Lung (tissue), 12 donors: ENCODE results near the gene TGFBI. TPM values are rescaled to one million over a fixed set of nuclear protein-coding genes. Genes with fewer than 3 reads are reported as not detected.
A peak's percentile ranks its signal among the peaks of the same experiment; 100 is the strongest.

Experiments used
- ATAC-seq: fragments of 200-7000 bp; cut with Tn5 transposase; one replicate; pipeline ENCODE4 v1.9.1; 2020; ENCODE audit warnings: moderate number of reproducible peaks; ENCODE audit not compliant: insufficient read depth, low FRiP score
- DNase-seq, 3 donors: peaks; one replicate each; pipeline ENCODE4 v3.0.0-alpha.2; 2013 to 2017
- H3K27ac ChIP-seq, 2 donors: one replicate each; pipeline ENCODE4 v1.5.1; 2013; ENCODE audit warnings: mild to moderate bottlenecking in 2 of 2, moderate library complexity in 2 of 2, control low read depth in 1 of 2, inconsistent platforms in 1 of 2, low read depth in 1 of 2, low read length in 1 of 2
- H3K27me3 ChIP-seq, 3 donors: one replicate each; pipeline ENCODE4 v1.5.1; 2013; ENCODE audit warnings: low read length in 2 of 3; ENCODE audit not compliant: control insufficient read depth in 3 of 3, insufficient read depth in 3 of 3
- H3K36me3 ChIP-seq, 4 donors: one replicate each; pipeline ENCODE4 v1.5.1; 2013; ENCODE audit warnings: low read length in 4 of 4, mild to moderate bottlenecking in 1 of 4, moderate library complexity in 1 of 4; ENCODE audit not compliant: control insufficient read depth in 4 of 4, insufficient read depth in 4 of 4
- H3K4me1 ChIP-seq, 5 donors: one replicate each; pipeline ENCODE4 v1.5.1; 2013; ENCODE audit warnings: low read length in 5 of 5, mild to moderate bottlenecking in 2 of 5, moderate library complexity in 1 of 5; ENCODE audit not compliant: control insufficient read depth in 5 of 5, insufficient read depth in 5 of 5
- H3K4me3 ChIP-seq: one replicate; pipeline ENCODE4 v1.5.1; 2013; ENCODE audit warnings: mild to moderate bottlenecking, control low read depth, moderate library complexity
- H3K9ac ChIP-seq, 2 donors: one replicate each; pipeline ENCODE4 v1.5.1; 2013; ENCODE audit warnings: low read length in 2 of 2, control low read depth in 1 of 2; ENCODE audit not compliant: insufficient read depth in 1 of 2
- H3K9me3 ChIP-seq, 4 donors: one replicate each; pipeline ENCODE4 v1.5.1; 2013; ENCODE audit warnings: low read length in 3 of 4, mild to moderate bottlenecking in 1 of 4, moderate library complexity in 1 of 4; ENCODE audit not compliant: control insufficient read depth in 4 of 4, insufficient read depth in 3 of 4
- WGBS, 2 donors: extraction: QIAGEN DNeasy Blood & Tissue Kit; methylation state at CpG; one replicate each; pipeline ENCODE4 v1.1.7; 2013; 5-methylcytosine and 5-hydroxymethylcytosine counted together
- polyA plus RNA-seq, 2 donors: library from polyadenylated mRNA; stranded (reverse); fragments of 200-250 nt; gene quantifications; one replicate each; pipeline ENCODE4 v1.2.1, GENCODE V29; 2013
- total RNA-seq, 2 donors: library from RNA; depleted of rRNA in 1 of 2; stranded (reverse); fragments of >200 nt in 1 of 2; gene quantifications; one replicate each; pipeline ENCODE4 v1.2.1, GENCODE V29; 2014 to 2021
- TF ChIP-seq, protein P1 (sequence below): IDR thresholded peaks from 2 replicates; pipeline ENCODE4 v1.5.1; 2012; ENCODE audit warnings: mild to moderate bottlenecking; ENCODE audit errors: control extremely low read depth, extremely low read depth
- donor health status: control.
- donor health status: control.
- donor health status: Bipolar disorder and iron deficiency.
- donor health status: healthy.
- donor health status: DM: yes; HTN: yes; CAD: no.

Gene TGFBI
- total and polyA plus RNA-seq, 4 donors, result 96.4 to 146 (median 111) TPM

DNA sequence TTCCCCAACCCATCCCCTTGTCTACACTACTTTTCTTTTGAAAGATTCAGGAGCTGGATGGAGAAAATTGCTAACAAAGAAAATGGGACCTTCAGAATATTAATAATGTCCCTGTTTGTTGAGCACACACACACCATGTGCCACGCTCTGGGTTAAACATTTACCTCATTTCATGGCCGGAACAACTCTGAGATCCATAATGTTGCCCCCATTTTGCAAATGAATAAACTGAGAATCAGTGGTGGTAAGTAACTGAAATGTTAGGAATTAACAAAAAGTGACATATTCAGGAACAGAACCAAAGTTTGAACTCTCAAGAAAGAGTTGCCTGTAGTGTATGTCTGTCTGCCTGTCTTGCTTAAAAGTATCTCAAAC is 52.4 kb downstream of the TGFBI start:
- TF ChIP-seq, protein P1, sequence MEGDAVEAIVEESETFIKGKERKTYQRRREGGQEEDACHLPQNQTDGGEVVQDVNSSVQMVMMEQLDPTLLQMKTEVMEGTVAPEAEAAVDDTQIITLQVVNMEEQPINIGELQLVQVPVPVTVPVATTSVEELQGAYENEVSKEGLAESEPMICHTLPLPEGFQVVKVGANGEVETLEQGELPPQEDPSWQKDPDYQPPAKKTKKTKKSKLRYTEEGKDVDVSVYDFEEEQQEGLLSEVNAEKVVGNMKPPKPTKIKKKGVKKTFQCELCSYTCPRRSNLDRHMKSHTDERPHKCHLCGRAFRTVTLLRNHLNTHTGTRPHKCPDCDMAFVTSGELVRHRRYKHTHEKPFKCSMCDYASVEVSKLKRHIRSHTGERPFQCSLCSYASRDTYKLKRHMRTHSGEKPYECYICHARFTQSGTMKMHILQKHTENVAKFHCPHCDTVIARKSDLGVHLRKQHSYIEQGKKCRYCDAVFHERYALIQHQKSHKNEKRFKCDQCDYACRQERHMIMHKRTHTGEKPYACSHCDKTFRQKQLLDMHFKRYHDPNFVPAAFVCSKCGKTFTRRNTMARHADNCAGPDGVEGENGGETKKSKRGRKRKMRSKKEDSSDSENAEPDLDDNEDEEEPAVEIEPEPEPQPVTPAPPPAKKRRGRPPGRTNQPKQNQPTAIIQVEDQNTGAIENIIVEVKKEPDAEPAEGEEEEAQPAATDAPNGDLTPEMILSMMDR, result no peak
- Histone ChIP-seq H3K27me3 (no peaks in the 10 kb centered on the region), H3K27ac (no peak overlapping the region), H3K4me3 (no peak overlapping the region), H3K36me3 (no peaks in the 10 kb centered on the region), H3K4me1 (peaks cover 0 to 26% (median 4%) of the 10 kb centered on the region in 5 donors), H3K9ac (peak overlapping the region in 1 of 2 donors; percentile 26), H3K9me3 (no peaks in the 10 kb centered on the region)
- ATAC-seq (no peak), DNase-seq (no peak)
- WGBS, 2 donors, result 95 to 96% methylated on average over 2 of the region's 2 CpGs

DNA sequence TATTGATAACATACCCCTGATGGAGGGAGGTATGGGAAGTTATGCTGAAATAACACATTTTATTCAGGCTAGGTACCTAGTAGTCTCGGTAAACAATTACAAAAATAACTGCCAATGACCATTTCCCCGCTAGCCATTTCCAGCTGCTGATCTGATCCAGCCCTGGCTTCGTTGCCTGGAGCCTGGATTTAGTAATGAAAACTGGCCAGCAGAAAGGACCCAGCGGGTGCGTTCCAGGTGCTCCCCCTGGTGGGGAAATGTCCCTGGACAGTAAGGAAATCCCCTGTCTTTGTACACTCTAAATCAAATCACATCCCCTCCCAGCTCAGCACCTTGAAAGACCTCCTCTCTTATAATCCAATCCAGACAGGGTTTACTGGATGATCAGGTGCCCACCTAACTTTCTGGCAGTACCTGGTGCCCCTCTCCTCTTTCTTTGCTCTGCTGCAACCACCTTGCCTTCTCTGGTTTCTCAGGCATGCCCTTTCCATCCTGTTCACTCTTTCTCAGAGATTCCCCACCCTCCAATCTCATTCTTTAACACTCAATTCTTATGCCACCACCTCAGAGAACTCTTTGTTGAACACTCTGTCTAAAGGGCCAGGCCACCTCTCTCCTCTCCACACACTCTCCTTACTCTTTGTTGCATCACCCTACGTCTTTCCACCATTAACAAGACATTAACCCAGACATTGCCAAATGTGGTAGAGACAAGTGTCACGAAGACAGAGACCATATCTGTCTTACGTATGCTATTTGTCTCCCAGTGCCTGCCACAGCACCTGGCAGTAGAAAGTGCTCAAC is 53.8 kb downstream of the TGFBI start:
- no peaks in the 10 kb centered on the region for H3K36me3 ChIP-seq
- ATAC-seq (no peak), DNase-seq (peak; percentile 88 to 93 (median 90))
- no peak overlapping the region for H3K27ac ChIP-seq
- no peaks in the 10 kb centered on the region for H3K9me3 ChIP-seq
- no peaks in the 10 kb centered on the region for H3K27me3 ChIP-seq
- peaks cover 0 to 30% (median 4%) of the 10 kb centered on the region in 5 donors for H3K4me1 ChIP-seq
- no peak overlapping the region for H3K9ac ChIP-seq
- TF ChIP-seq, protein P1, result peak; percentile 50
- 24 to 27% methylated on average over 8 of the region's 8 CpGs for WGBS, 2 donors
- H3K4me3 ChIP-seq, result no peak overlapping the region

DNA sequence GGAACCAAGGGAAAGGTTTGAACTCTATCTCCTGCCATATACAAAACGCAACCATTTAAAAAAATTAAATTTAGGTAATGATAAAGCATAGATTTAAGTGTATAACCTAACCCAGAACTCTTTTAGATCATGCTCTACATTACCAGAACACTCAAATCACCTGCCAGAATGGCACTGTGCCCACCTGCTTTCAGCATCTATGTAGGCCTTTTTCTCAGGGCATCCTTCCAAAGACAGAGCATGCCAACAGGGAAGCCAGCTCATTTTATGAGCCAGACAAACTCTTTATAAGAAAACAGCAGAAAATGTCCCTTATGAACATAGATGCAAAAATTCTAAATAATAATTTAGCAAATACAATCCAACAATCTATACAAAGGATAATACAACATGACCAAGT is 55.9 kb downstream of the TGFBI start:
- H3K27me3 ChIP-seq, result no peaks in the 10 kb centered on the region
- TF ChIP-seq, protein P1, result no peak
- no peak overlapping the region for H3K27ac ChIP-seq
- ATAC-seq, result no peak
- no peaks in the 10 kb centered on the region for H3K36me3 ChIP-seq
- DNase-seq, result no peak
- 79 to 91% methylated on average over 1 of the region's 1 CpG for WGBS, 2 donors
- peaks cover 8 to 32% (median 9%) of the 10 kb centered on the region in 5 donors for H3K4me1 ChIP-seq
- H3K9ac ChIP-seq, result no peak overlapping the region
- H3K9me3 ChIP-seq, result no peaks in the 10 kb centered on the region
- H3K4me3 ChIP-seq, result no peak overlapping the region
